Stimulated activated naive CD4-positive, alpha-beta T cell treated with Interleukin-2 at 50 U/mL for 16 hours (primary cell): ENCODE results near the gene FANCG.

Source experiments
- DNase-seq: peaks from one replicate; lab custom pipeline; 2025; lab: John Stamatoyannopoulos, UW

Gene FANCG

GRCh38 chr9:35060548-35061207 is 19.1 kb downstream of the FANCG start:
- DNase-seq, result no peak

GRCh38 chr9:35059438-35059837 is 20.3 kb downstream of the FANCG start:
- no peak for DNase-seq

GRCh38 chr9:35057271-35057620 is 22.5 kb downstream of the FANCG start:
- DNase-seq, result no peak

- no peak for DNase-seq
Measured at GRCh38 chr9:35056571-35057270, 23.0 kb downstream of the FANCG start.

GRCh38 chr9:35054871-35055644 is 24.7 kb downstream of the FANCG start:
- DNase-seq, result no peak

- DNase-seq, result no peak
Measured at GRCh38 chr9:35054185-35054835, 25.4 kb downstream of the FANCG start.

GRCh38 chr9:35051069-35051967 is 28.4 kb downstream of the FANCG start:
- DNase-seq, result peak; percentile 36

GRCh38 chr9:35048511-35048910 is 31.2 kb downstream of the FANCG start:
- DNase-seq, result no peak

GRCh38 chr9:35044071-35044470 is 35.7 kb downstream of the FANCG start:
- no peak for DNase-seq

- DNase-seq, result no peak
Measured at GRCh38 chr9:35042891-35043545, 36.7 kb downstream of the FANCG start.

GRCh38 chr9:35042081-35042604 is 37.6 kb downstream of the FANCG start:
- no peak for DNase-seq

- DNase-seq, result peak; percentile 15
Measured at GRCh38 chr9:35035851-35036701, 43.7 kb downstream of the FANCG start.

GRCh38 chr9:35033101-35033500 is 46.6 kb downstream of the FANCG start:
- no peak for DNase-seq

GRCh38 chr9:35029852-35030251 is 49.9 kb downstream of the FANCG start:
- no peak for DNase-seq

- no peak for DNase-seq
Measured at GRCh38 chr9:35029241-35029640, 50.5 kb downstream of the FANCG start.

GRCh38 chr9:35028341-35028740 is 51.4 kb downstream of the FANCG start:
- no peak for DNase-seq

GRCh38 chr9:35027860-35028259 is 51.9 kb downstream of the FANCG start:
- no peak for DNase-seq

GRCh38 chr9:35027374-35027773 is 52.4 kb downstream of the FANCG start:
- no peak for DNase-seq

GRCh38 chr9:35026671-35027070 is 53.1 kb downstream of the FANCG start:
- DNase-seq, result no peak
